Kidney capillary endothelial cell (primary cell): Measurements from ENCODE around the gene LRRC73.
"Not testable (repeated sequence)": the region's sequence is repeated elsewhere in the genome, so short reads cannot be mapped to it uniquely, and the experiment has no call there.

Source experiments
- DNase-seq: peaks from one replicate; pipeline ENCODE4 v3.0.0-alpha.2; 2018; ENCODE audit warnings: low spot score

The LRRC73 gene, protein sequence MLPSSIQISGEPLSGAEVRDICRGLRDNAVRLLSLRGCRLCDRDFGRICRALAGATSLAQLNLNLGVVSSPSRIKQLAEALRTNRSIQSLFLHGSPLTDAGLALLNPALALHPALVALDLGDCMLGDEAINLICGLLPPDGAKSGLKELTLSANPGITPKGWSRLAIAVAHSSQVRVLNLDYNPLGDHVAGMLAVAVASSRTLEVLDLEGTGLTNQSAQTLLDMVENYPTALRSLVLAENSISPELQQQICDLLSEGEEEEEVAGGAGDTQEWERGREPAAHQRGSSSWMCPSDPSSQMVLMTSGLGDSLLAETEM

DNA sequence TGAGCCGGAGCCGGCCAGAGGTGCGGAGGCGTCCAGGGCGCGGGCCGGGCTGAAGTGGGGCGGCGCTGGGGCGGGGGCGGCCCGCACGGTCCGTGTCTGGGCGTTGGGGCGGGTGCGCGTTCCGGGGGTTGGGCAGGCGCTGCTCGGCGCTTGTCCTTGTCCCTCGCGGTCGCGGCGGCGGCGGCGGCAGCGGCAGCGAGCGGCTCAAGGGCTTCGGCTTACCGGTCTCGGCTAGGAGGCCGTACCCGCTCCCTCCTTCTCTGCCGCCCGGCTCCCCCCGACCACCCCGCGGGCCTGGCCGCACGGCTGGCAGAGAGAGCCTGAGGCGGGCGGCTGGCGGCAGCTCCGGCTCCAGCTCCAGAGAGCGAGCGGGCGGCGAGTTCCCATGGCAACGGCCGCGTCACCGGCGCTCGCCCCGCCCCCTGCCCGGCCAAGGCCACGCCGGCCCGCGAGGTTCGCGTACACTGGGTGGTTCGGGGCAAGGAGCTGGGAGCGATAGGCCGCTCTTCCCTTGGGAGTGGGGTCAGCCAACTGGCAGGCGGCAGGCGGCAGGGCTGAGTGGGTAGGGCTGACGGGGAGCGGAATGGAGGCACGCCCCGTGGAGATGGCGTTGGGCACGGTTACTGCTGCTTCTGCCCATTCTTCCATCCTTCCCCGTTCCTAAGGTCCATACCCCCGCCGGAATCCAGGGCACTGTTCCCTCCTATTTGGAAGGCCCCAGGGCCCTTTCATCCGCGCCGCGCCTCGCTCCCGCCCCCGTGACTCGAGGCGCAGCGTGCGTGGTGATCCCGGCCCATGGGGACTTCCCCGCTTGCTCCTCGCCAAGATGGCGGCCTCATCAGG is at the start of gene LRRC73:
TSS of gene LRRC73 (minus strand) at position 363 of the 843 bp plus-strand sequence. CDS start 561 bp downstream, outside the sequence.
- DNase-seq = peak; percentile 78

DNA sequence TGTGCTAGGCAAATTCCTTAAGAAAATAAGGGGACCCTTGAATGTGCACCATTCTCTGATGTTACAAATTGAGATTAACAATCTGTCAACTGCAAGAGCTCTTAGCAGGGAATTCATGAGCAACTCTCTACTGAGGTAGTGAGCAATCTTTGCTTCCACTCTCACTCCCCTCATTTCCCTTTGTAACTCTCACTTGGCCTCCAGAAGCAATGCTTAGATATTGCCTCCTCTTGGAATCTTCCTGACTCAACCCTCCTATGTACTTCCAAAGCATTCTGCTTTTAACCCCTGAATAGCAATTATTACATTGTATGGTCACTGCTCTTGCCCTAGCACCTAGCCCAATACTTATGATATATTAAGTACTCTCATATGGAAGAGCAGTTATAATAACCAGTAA is 49.2 kb upstream of the LRRC73 start:
- no peak for DNase-seq

DNA sequence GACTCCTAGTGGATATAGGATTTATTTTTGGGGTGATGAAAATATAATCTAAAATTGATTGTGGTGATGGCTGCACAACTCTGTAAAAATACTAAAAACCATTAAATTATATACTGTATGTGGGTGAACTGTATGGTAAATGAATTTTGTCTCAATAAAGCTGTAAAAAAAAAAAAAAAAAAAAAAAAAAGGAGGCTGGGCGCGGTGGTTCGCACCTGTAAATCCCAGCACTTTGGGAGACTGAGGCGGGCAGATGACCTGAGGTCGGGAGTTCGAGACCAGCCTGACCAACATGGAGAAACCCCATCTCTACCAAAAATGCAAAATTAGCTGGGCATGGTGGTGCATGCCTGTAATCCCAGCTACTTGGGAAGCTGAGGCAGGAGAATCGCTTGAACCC is 47.5 kb upstream of the LRRC73 start:
- not testable (repeated sequence) for DNase-seq

DNA sequence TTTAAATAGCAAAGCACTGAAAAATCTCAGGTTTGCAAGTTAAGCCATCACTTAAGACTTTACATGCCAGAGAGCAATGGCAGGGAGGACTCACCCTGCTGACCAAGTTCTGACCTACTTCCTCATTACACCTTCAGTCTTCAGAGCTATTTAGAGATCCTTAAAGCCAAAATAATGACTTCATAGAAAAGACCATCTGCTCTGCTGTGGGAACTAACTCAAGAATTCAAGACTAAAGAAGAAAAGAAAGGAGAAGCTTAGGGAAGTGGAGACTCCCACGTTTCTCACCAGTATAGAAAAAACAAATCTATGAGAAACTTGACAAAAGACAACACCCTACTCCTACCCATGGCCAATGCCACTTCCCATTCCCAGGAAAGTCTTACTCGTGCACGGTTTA is 37.1 kb upstream of the LRRC73 start:
- DNase-seq = no peak

DNA sequence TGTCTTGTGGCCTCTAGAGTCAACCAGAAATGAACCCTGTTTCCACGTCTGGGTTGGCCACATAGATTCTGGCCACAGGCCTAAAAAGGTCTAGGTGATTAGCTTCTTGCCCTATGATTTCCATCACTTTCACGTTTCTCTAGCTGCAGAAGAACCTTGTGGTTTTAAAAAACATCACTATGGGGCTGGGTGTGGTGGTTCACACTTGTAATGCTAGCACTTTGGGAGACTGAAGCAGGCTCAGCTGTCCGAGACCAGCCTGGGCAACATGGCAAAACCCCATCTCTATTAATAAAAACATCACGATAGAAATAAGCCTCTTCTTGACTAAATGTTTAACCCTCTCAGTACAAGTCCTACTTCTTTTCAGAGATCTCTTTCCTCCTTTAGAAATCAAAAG is 34.3 kb upstream of the LRRC73 start:
- no peak for DNase-seq

DNA sequence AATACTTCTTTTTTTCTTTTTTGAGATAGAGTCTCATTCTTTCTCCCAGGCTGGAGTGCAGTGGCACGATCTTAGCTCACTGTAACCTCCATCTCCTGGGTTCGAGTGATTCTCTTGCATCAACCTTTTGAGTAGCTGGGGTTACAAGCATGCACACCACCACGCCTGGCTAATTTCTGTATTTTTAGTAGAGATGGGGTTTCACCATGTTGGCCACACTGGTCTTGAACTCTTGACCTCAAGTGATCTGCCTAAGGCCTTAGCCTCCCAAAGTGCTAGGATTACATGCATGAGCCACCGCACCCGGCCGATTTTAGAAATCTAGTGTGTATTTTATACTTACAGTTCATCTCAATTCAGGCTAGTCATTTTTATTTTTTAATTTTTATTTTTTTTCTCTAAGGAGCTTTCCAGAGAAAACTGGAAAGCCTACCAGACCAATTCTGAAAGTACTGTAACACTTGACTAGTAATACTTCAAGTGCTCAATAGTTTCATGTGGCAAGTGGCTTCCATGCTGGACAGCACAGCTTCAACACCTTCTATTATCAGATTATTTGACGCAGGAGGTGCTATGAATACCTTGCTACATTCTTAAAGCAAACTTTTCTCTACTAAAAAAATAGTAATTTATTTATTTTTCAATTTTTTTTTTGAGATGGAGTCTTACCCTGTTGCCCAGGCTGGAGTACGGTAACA is 31.8 kb upstream of the LRRC73 start:
- no peak for DNase-seq

DNA sequence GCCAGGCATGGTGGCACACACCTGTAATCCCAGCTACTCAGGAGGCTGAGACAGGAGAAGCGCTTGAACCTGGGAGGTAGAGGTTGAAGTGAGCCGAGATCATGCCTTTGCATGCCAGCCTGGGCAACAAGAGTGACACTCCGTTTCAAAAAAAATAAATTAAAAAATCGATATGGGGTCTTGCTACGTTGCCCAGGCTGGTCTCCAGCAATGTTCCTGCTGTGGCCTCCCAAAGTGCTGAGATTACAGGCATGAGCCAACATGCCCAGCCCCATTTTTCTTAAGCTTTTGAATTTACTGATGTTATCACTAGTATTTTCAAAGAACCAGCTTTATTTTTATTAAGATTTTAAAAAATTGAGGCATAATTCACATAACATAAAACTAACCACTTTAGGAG is 30.4 kb upstream of the LRRC73 start:
- no peak for DNase-seq

DNA sequence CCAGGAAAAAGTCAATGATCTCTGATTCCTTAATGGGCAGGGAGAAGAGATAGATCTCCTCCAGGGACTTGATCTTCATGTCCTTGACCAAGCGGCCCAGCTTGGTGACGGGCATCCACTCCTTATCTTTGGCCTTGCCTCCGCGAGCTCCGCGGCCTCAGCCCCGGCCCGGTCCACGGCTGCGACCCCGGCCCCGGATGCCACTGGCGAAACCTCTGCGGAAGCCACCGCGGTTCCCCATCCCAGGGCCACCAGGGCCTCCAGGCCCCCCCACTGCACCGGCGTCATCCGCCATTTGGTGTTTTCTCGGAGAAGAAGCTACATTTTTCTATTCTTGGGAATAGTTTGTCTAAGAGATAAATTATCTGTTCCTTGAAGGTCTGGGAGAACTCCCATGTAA is 29.3 kb upstream of the LRRC73 start:
- DNase-seq = not testable (repeated sequence)

DNA sequence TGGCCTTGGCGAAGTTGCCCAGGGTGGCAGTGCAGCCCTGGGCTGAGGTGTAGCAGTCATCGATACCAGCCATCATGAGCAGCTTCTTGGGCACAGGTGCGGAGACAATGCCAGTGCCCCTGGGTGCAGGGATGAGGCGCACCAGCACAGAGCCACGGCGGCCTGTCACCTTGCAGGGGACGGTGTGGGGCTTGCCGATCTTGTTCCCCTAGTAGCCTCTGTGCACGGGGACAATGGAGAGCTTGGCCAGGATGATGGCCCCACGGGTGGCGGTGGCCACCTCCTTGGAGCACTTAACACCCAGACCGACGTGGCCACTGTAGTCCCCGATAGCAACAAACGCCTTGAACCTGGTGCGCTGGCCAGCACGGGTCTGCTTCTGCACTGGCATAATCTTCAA is 28.8 kb upstream of the LRRC73 start:
- not testable (repeated sequence) for DNase-seq

DNA sequence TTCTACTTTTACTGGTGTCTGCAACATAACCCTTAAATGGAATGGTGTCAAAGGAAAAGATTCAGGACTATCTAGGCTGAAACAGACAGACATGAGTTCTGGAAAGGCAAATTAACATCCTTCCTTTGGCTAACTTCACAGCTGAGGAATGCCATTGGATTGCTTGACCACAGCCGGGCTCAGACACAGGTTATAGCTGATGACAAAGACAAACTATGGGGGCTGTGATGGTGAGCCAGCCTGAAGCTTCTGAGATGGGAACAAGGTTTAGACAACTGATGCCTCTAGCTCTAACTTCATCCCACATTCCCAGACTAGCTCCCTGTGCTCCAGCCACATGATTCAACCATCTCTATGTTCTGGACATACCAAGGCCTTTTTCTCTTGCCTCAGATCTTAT is 22.1 kb upstream of the LRRC73 start:
- no peak for DNase-seq

DNA sequence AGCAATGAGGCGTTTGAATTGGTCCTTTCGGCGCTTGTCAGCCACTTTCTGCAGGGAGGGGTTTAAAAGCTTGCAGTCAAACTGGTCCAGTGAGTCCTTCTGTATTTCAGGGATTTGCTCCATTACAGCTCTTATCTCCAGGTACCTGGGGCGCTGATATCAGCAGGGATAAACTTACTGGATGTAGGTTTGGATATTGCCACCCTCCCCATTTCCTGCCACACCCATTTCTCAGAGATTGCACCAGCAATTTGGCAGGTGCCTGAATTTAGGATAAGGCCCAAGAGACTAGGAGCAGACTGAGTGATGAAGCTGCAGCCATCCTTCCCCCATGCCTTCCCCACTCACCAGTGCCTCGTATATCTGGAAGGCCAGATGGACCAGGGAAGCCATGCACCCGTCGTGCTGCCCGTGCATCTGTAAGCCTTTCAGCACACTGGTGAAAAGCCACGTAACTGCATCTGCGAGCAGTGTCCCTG is 14.4 kb upstream of the LRRC73 start:
- DNase-seq = no peak

DNA sequence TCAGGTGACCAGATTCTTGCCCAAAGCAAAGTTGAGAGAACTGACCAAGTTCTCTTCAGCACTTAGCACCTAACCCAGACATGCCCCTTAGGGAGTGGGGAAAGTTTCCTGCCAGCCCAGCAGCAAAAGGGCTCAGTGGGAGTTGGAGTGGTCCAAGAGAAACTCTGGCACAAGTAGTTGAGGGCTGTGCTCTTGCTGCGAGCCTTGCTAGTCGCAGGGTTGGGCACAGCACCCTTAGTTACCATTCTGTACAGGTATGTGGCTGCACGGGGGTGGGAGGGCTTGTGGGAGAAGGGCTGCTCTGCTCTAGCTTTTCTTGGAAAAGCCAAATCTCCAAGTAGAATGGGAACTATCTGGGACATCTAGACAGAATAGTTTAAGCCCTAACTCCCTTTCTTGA is 13.1 kb upstream of the LRRC73 start:
- DNase-seq = no peak

DNA sequence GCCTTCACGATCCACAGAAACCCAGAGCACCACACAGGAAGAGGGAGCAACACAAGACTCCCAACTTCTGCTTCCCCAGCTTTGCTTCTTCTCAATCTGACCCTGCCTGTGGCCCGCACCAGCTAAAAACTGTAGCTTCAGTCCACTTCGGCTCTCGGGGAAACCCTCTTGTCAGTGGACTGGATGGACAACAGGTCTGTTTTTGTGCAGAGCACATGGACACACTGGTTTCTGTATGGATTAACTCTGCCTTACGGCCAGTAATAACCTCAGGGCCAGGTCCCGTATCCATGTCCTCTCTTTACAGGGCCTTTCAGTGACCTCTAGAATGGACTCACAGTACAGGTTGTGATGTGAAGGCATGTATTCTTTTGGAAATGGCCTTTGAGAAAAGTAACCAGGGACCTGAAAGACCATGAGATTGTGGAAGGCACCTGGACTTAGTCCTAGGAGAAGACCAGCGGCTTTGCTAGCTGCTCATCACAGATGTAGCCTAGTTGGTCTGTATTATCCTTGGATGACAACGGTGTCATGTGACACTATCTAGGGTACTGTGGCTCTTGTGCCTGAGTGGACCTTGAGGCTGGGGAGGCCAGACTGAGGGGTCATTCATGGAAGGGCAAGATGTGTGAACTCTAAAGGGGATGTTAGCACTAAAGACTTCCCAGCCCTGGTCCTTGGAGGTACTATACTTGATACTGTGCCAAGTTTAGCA is 12.6 kb upstream of the LRRC73 start:
- DNase-seq = no peak

DNA sequence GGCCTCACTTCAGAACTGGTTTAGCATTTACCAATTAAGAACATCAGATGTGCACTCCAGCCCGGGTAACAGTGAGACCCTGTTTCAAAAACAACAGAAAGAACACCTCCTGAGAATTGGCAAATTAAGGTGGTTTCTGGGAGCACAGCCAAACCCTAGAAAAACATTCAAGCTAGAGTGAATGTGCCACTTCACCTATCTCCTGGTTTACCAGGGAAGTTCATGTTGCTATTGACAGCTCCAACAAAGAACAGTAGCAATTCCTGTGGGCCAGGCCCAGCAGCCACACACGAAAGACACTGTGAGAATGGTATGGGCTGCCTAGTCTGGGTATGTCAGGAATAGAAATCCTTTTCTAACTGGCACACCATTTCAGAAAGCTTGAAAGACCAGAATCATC is 11.7 kb upstream of the LRRC73 start:
- DNase-seq = no peak

DNA sequence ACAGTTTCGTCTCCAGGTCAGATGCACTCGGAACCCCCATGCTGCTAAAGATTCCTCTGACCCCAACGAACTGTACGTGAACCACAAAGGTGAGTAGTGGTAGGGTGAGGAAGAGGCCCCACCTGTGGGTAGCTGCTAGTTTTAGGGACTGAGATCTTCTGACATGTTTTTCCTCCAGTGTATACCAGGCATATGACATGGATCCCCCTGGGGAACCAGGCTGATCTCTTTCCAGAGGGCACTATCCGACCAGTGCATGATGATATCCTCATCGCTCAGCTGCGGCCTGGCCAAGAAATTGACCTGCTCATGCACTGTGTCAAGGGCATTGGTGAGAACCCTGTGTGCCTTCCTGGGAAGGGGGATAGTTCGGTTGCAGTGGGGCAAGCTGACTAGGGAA is 10.0 kb upstream of the LRRC73 start:
- no peak for DNase-seq

DNA sequence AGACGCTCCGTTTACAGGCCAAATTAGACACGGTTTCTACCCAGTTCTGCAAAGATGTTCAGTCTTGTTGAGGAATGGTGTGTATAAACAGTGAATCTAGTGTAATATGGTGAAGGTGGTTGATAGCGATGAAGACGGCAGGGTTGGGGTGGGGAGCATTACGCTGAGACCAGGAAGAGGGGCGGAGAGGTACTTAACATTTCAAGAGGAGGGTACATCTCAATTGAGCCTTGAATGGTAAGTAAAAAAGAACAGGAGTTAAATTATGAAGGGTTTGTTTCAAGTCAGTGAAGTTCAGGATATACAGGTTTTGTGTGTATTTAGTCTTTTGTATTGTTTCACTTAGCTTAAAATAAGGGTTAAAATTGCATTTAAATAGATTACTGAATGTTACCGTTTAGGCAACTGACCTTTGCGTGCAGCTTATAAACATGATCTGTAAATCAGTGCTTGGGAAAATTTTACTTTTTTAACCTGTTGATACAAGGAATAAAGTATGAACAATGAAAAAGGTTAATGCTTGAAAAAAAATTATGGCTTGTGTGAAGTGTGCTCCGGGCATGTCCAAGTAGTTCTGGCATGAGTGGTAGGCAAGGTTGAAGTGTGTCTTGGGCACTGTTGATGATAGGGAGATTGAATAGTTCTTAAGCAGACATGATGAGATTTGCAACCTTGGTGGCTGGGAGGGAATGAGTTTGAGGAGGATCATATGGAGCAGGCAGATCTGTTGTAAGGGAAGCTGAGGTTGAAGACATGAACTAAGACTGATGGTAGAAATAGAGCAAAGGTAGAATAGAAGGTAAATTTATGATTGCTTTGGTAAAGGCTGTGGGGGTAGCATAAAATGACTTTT is 7.6 kb upstream of the LRRC73 start:
- peak; percentile 33 for DNase-seq

DNA sequence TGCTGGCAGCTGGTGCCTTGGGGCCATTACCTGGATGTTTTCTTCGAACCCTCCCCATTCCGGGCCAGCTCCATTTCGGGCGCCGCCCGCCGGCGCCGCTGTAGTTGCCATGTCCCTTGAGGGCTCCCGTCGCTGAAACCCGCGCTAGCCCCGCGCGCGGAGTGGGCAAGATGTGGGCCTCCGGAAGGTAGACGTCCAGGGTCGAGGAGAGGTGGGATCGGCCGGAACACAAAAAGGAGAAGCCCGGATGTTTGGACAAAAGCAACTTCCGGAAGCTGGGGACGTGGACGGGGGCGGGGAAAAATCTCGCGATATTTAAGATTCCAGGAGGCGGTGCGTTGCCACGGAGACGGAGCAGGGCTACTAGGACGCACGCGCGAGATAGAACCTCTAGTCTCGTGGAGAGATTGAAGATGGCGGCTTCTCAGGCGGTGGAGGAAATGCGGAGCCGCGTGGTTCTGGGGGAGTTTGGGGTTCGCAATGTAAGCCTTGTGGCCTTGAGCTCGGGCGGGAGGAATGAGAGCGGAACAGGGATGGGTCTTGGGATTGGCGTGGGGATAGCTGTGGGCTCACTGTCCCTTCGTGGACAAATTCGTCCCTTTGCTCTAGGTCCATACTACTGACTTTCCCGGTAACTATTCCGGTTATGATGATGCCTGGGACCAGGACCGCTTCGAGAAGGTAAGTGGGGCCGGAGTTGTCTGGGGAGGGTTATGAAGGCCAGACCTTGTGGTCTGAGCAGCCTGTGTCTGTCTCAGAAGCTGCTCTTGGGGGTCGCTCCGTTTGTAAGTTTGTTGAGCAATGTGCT is 6.8 kb upstream of the LRRC73 start, which contains the start of the genes POLR1C and YIPF3:
TSS of gene POLR1C (plus strand) at position 393 of the 808 bp plus-strand sequence. CDS start at position 414, 21 bp downstream.
TSS of gene YIPF3 (minus strand) at position 230 of the 808 bp plus-strand sequence. CDS start at position 111, 119 bp downstream.
- DNase-seq = peak; percentile 95

DNA sequence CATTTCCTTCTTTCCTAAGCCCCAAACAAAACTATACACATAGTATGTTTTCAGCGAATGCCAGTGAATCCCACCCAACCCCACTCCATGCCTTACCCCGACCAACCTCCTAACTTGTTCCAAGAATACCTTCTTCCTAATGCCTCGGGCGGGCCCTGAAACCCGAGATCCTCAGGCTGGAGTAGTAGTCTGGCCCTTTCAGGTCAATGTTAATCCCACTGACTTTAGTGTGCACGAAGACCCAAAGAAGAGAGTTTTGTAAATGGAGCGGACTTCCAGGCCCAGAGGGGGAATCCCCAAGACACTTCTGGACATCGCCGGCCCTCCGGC is 6.2 kb upstream of the LRRC73 start:
- DNase-seq = no peak

DNA sequence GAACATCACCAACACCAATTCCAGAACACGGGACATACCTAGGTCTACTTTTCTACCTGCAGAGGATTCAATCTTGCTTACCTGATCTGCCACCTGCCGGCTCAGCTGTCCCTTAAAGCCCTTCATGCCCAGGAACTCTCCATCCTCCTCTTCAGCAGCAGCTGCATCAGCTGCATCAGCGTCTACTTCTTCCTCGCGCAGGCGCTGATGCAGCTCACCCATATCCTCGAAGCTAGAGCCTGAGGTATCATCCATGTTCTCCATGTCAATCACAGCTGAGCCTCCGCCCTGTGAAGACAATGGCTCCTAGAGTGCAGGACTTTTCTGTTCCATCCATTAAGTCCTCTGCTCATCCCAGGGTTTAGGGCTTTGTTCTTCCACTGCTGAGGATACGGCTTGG is 5.7 kb upstream of the LRRC73 start:
- no peak for DNase-seq

DNA sequence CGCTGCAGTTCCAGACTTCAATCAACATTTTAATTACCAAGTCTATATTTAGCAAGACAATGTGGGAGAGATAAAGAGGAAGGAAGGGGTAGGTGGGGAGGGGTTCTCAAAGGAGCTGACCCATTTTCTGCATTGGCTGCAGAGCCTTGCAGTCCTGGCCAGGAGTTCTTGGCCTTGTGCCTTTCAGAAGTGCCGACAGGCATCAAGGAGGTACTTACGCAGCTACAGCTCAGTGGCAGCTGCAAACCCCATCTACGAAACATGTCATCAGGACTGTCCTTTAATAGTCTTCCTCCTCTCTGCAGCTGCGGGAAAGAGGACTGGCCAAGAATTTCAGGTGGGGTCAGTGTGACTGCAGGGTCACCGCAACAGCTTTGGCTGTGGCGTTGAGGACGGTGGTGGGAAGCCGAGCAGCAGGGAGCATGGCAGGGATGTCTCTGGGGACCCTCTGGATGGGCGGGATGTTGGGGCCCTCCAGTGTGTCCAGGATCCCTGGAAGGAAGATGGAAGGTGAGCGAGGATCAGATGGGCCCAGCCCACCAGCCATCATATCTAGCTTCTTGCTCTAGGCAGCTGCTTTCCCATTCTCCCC is 1.8 kb upstream of the LRRC73 start:
- no peak for DNase-seq
